ENCODE measurements around the gene AGFG1.

DNA sequence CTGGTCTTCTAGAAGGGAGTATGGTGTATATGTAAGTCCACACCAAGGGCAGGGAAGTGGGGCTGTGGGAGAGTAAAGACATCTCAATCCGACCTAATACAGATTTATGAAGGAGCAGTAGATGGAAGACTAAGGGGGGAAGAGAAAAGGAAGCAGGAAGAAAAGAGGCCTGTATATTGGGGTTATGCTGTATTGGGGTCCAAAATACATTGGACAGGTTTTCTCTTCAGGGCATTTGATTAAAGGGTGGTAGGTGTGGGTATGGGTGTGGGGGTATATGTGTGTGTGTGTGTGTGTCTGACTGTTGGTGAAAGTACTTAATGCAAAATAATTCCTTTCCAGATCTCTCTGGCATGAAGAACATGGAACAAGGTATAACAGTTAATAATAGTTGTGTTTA, 93.1 kb downstream of the AGFG1 start:
- TF ChIP-seq OSR1 (CRISPR knock-in tag; IDR thresholded peaks at IDR 0.05): no peak
- TF ChIP-seq CSDC2 (CRISPR knock-in tag; IDR thresholded peaks at IDR 0.05): no peak
- TF ChIP-seq ARNTL (CRISPR knock-in tag; IDR thresholded peaks at IDR 0.05; ENCODE audit: borderline replicate concordance, low read depth): no peak
